ENCODE results near the gene UBE2I.

UBE2I gene

DNA sequence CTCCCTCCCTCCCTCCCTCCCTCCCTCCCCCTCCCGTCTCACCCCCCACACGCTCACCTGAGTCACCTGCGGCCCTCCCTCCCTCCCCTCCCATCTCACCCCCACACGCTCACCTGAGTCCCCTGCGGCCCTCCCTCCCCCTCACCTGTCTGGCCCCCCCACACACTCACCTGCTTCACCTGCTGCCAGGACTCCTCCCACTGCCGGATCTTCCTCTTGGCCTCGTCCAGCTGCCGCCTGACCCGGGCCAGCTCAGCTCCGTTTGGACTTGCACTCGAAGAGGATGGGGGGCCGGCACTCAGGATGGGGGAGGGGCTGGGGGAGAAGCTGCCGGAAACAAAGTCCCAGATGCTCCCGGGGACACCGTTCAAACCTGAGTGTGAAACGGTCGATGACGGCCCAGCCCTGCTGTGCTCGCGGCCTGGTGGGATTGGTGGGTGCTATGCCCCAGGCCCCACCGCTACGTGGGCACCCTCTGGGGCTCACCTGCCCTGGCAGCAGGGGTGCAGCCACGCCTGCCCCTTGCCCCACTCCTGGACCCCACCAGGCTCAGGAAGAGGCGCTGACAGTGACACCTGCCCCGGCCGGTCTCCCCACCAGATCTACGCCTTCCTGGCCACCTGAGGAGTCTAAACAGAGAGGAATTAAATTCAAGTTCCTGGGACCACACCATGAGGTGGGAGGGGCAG lies 58.2 kb downstream of the UBE2I start:
- no peaks in the 10 kb centered on the region for H3K27me3 ChIP-seq
- H3K36me3 ChIP-seq: peaks cover 94% of the 10 kb centered on the region
- TF ChIP-seq CTCF (IDR thresholded peaks at IDR 0.05): no peak
- H3K27ac ChIP-seq: no peak overlapping the region
- peaks cover 0 to 4% of the 10 kb centered on the region in 2 experiments for H3K4me1 ChIP-seq (ENCODE audit: control insufficient read depth in 1 of 2, insufficient read depth in 1 of 2, low read depth in 1 of 2, low read length in 1 of 2)
- no peak overlapping the region for H3K4me3 ChIP-seq (ENCODE audit: low read depth in 1 of 2, low read length in 1 of 2)
- no peaks in the 10 kb centered on the region for H3K9me3 ChIP-seq

DNA sequence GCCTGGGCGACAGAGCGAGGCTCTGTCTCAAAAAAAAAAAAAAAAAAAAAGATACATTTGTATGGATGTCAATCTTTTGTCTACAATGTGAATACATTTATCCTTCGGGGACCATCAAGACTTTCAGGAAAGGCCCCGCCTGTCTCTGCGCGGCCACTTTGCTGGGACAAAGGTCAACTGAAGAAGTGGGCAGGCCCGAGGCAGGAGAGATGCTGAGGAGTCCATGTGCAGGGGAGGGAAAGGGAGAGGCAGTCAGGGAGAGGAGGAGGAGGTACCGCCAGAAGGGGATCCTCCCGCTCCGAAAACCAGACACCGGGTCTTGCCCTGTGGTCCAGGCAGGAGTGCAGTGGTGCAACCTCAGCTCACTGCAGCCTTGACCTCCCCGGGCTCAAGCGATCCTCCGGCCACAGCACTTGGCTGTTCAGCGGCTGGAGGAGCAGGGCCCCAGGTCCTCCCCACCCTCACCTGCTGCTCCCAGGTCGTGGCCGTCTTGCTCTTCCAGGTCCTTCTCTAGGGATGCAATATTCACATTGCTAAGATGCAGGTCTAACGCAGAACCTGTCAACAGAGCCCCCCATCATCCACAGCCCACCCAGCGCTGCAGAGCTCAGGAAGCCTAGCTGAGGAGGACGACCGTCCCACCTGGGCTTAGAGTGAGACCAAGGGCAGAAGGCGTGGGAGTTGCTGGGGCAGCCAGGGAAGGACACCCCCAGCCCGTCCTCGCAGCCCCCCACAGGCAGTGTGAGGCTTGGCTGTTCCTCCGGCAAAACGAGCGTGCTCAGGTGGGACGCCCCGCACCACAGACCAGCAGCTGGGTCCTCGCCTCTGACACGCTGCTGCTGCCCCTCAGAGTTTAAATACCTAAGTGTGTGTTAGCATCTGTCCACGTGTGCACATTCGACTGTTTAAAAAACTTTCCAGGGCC lies 61.9 kb downstream of the UBE2I start:
- H3K27ac ChIP-seq: no peak overlapping the region
- no peaks in the 10 kb centered on the region for H3K4me1 ChIP-seq (ENCODE audit: control insufficient read depth in 1 of 2, insufficient read depth in 1 of 2, low read depth in 1 of 2, low read length in 1 of 2)
- H3K36me3 ChIP-seq: peaks cover 80% of the 10 kb centered on the region
- no peaks in the 10 kb centered on the region for H3K9me3 ChIP-seq
- H3K4me3 ChIP-seq (ENCODE audit: low read depth in 1 of 2, low read length in 1 of 2): no peak overlapping the region
- H3K27me3 ChIP-seq: no peaks in the 10 kb centered on the region
- no peak for TF ChIP-seq CTCF (IDR thresholded peaks at IDR 0.05)

GRCh38 chr16:1372292-1372950 lies 63.0 kb downstream of the UBE2I start:
- H3K9me3 ChIP-seq: no peaks in the 10 kb centered on the region
- no peak for TF ChIP-seq CTCF (IDR thresholded peaks at IDR 0.05)
- H3K4me1 ChIP-seq (ENCODE audit: control insufficient read depth in 1 of 2, insufficient read depth in 1 of 2, low read depth in 1 of 2, low read length in 1 of 2): no peaks in the 10 kb centered on the region
- peaks cover 78% of the 10 kb centered on the region for H3K36me3 ChIP-seq
- H3K27ac ChIP-seq: no peak overlapping the region
- no peaks in the 10 kb centered on the region for H3K27me3 ChIP-seq
- H3K4me3 ChIP-seq (ENCODE audit: low read depth in 1 of 2, low read length in 1 of 2): no peak overlapping the region

GRCh38 chr16:1374418-1375297 lies 65.2 kb downstream of the UBE2I start:
- H3K27me3 ChIP-seq: peaks cover 10% of the 10 kb centered on the region
- no peak for TF ChIP-seq CTCF (IDR thresholded peaks at IDR 0.05)
- peaks cover 72% of the 10 kb centered on the region for H3K36me3 ChIP-seq
- H3K4me3 ChIP-seq (ENCODE audit: low read depth in 1 of 2, low read length in 1 of 2): no peak overlapping the region
- H3K4me1 ChIP-seq (ENCODE audit: control insufficient read depth in 1 of 2, insufficient read depth in 1 of 2, low read depth in 1 of 2, low read length in 1 of 2): peaks cover 8 to 15% of the 10 kb centered on the region in 2 experiments
- no peak overlapping the region for H3K27ac ChIP-seq
- no peaks in the 10 kb centered on the region for H3K9me3 ChIP-seq

DNA sequence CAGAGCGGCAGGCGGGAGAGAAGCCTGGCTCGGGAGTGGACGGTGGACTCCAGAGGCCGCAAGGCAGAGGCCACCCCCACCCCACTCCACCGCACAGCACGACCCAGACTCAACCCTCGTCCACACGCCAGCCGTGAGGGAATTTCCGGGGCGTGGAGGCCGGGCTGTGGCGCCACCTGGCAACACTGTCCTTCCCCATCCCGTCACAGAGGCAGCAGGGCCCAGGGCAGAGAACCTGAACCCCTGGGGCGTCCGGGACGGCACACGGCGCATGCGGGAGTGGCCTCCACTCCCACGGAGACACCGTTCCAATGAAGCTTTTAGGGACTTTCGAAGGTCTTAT lies 65.8 kb downstream of the UBE2I start:
- Histone ChIP-seq H3K4me3 (ENCODE audit: low read depth in 1 of 2, low read length in 1 of 2) (no peak overlapping the region), H3K36me3 (peaks cover 72% of the 10 kb centered on the region), H3K27me3 (peaks cover 16% of the 10 kb centered on the region), H3K4me1 (ENCODE audit: control insufficient read depth in 1 of 2, insufficient read depth in 1 of 2, low read depth in 1 of 2, low read length in 1 of 2) (peaks cover 8 to 21% of the 10 kb centered on the region in 2 experiments), H3K9me3 (no peaks in the 10 kb centered on the region), H3K27ac (no peak overlapping the region)
- no peak for TF ChIP-seq CTCF (IDR thresholded peaks at IDR 0.05)
